Panc1 (cell line): ENCODE measurements around the gene YY1. TPM values are rescaled to one million over a fixed set of nuclear protein-coding genes. Genes with fewer than 3 reads are reported as not detected.

ENCODE experiments used
- ATAC-seq: fragments of 200-7000 bp; cut with Tn5 transposase; 2 replicates; pipeline ENCODE4 v1.9.1; 2020; ENCODE audit warnings: mild to moderate bottlenecking, moderate library complexity
- BruUV-seq: library from RNA; stranded (reverse); fragments of 400-500 nt; replicated peaks from 2 replicates; lab custom pipeline; 2021; lab: Mats Ljungman, UMichigan
- CTCF ChIA-PET: fragments of 300-600 bp; sonication (Branson Sonifier 250); formaldehyde crosslinking; loops from one replicate; lab custom pipeline; 2022; ENCODE audit warnings: antibody characterized with exemption; lab: Charles Lee
- POLR2A ChIA-PET: fragments of 300-600 bp; sonication (Branson Sonifier 250); formaldehyde crosslinking; loops from one replicate; lab custom pipeline; 2022; ENCODE audit warnings: antibody characterized with exemption; lab: Charles Lee
- DNase-seq: peaks from one replicate; pipeline ENCODE4 v3.0.0-alpha.2; 2010; ENCODE audit warnings: low read depth, low spot score
- H3K27ac ChIP-seq: 2 replicates; pipeline ENCODE4 v1.5.1; 2011; ENCODE audit warnings: mild to moderate bottlenecking, low read length, inconsistent platforms
- H3K27me3 ChIP-seq: fragments of 200-500 bp; sonication (Bioruptor generic); 2 replicates; pipeline ENCODE4 v1.6.0; 2014; ENCODE audit warnings: low read length, inconsistent platforms; ENCODE audit not compliant: control insufficient read depth, insufficient read depth
- H3K36me3 ChIP-seq: fragments of 200-500 bp; sonication (Bioruptor generic); 2 replicates; pipeline ENCODE4 v1.5.1; 2014; ENCODE audit warnings: inconsistent platforms, mild to moderate bottlenecking, low read length, moderate library complexity; ENCODE audit not compliant: control insufficient read depth, insufficient read depth
- H3K4me1 ChIP-seq: 2 replicates; pipeline ENCODE4 v1.5.1; 2011; ENCODE audit warnings: inconsistent platforms, mild to moderate bottlenecking, low read length, moderate library complexity; ENCODE audit not compliant: control insufficient read depth, insufficient read depth
- H3K4me3 ChIP-seq, 2 experiments: 2 replicates each; pipeline ENCODE4 v1.5.1; 2011 to 2012; ENCODE audit warnings: low read depth in 2 of 2, low read length in 2 of 2, mild to moderate bottlenecking in 2 of 2, inconsistent platforms in 1 of 2, moderate library complexity in 1 of 2
- H3K9me3 ChIP-seq: fragments of 200-500 bp; sonication (Bioruptor generic); 2 replicates; pipeline ENCODE4 v1.5.1; 2014; ENCODE audit warnings: low read depth, mild to moderate bottlenecking, inconsistent platforms, low read length, moderate library complexity; ENCODE audit not compliant: control insufficient read depth, insufficient read depth
- CTCF ChIP-seq: fragments of 450-650 bp; IDR thresholded peaks from 2 replicates; pipeline ENCODE4 v1.5.1; 2017; ENCODE audit warnings: mild to moderate bottlenecking
- POLR2AphosphoS5 ChIP-seq: IDR thresholded peaks from 2 replicates; pipeline ENCODE4 v1.6.1; 2012; ENCODE audit warnings: mild to moderate bottlenecking, low read depth, low read length, moderate library complexity
- REST ChIP-seq, 2 experiments: IDR thresholded peaks; 2 replicates each; pipeline ENCODE4 v1.6.1; 2011 to 2012; ENCODE audit warnings: low read depth in 2 of 2, control low read depth in 1 of 2, low read length in 1 of 2, mild to moderate bottlenecking in 1 of 2, moderate library complexity in 1 of 2; ENCODE audit not compliant: insufficient read depth in 1 of 2
- SIN3A ChIP-seq: IDR thresholded peaks from 2 replicates; pipeline ENCODE4 v1.6.1; 2012; ENCODE audit warnings: low read depth, mild to moderate bottlenecking, low read length, moderate library complexity, borderline replicate concordance; ENCODE audit not compliant: insufficient read depth
- TCF7L2 ChIP-seq: IDR thresholded peaks from 2 replicates; pipeline ENCODE4 v1.6.1; 2011; ENCODE audit warnings: mild to moderate bottlenecking, low read depth, low read length, inconsistent platforms
- in situ Hi-C: cut with HindIII; loops from 2 replicates; pipeline ENCODE4 v1.10.0; 2016; ENCODE audit warnings: low sequenced_read_pairs, low pct_unique_long_range_greater_than_20kb
- intact Hi-C: fragments of 100-400 bp; cut with micrococcal nuclease; formaldehyde crosslinking; loops from one replicate; pipeline ENCODE4 v1.10.0; 2022; ENCODE audit not compliant: unreplicated experiment
- total RNA-seq: library from RNA; stranded (reverse); gene quantifications from one replicate; pipeline ENCODE4 v1.2.1, GENCODE V29; 2021; ENCODE audit not compliant: unreplicated experiment

The YY1 gene
- total RNA-seq, 1 experiment from 2014 or later = 71.3 TPM

GRCh38 chr14:100306101-100306997, 67.4 kb downstream of the YY1 start, which contains the start of gene SLC25A29:
TSS of gene SLC25A29 (minus strand) at chr14:100306444. CDS start at chr14:100306232, 212 bp downstream.
- Histone ChIP-seq H3K36me3 (no peaks in the 10 kb centered on the region; the same call in 1 of the 2 replicates), H3K27ac (peak within 1 kb of the TSS; percentile 61), H3K9me3 (no peaks in the 10 kb centered on the region), H3K4me1 (peaks cover 8% of the 10 kb centered on the region), H3K4me3 (peak within 1 kb of the TSS; percentile 63 to 68), H3K27me3 (no peaks in the 10 kb centered on the region)
- DNase-seq (no peak), ATAC-seq (peak; percentile 89)
- CTCF ChIA-PET = interaction anchor here (0.6 kb wide), 1 partner anchor 41 kb away, joined by 5 read pairs; no protein-coding TSS in a partner anchor
- BruUV-seq = no TSS peak
- POLR2A ChIA-PET = no interaction called here
- intact Hi-C loops (no loop called here), in situ Hi-C loops (no loop called here)
- TF ChIP-seq SIN3A = peak; percentile 63; the same call in 1 of the 2 replicates
- peak; percentile 59 for TF ChIP-seq POLR2AphosphoS5
- no peak for TF ChIP-seq CTCF
- TF ChIP-seq REST (IDR thresholded peaks at IDR 0.05; ENCODE audit: insufficient read depth in 1 of 2, low read depth in 2 of 2, low read length in 1 of 2) = no peak

GRCh38 chr14:100306998-100307765, 68.2 kb downstream of the YY1 start:
- Histone ChIP-seq H3K4me1 (peaks cover 8% of the 10 kb centered on the region), H3K4me3 (peak overlapping the region; percentile 63 to 68), H3K27me3 (no peaks in the 10 kb centered on the region), H3K9me3 (no peaks in the 10 kb centered on the region), H3K36me3 (no peaks in the 10 kb centered on the region; the same call in 1 of the 2 replicates), H3K27ac (peak overlapping the region; percentile 61)
- ATAC-seq = no peak
- CTCF ChIA-PET = interaction anchor here (0.5 to 0.6 kb wide), 2 partner anchors 9 to 42 kb away, joined by 3 to 5 read pairs; no protein-coding TSS in a partner anchor
- no TSS peak for BruUV-seq
- intact Hi-C loops = no loop called here
- DNase-seq = no peak
- in situ Hi-C loops = no loop called here
- TF ChIP-seq POLR2AphosphoS5 (no peak), SIN3A (no peak), TCF7L2 (no peak), REST (IDR thresholded peaks at IDR 0.05; ENCODE audit: insufficient read depth in 1 of 2, low read depth in 2 of 2, low read length in 1 of 2) (no peak), CTCF (no peak)
- POLR2A ChIA-PET = no interaction called here
